PFSK-1 (cell line): ENCODE results near the gene MYO10.

Experiments
- POLR2AphosphoS5 ChIP-seq: IDR thresholded peaks from 2 replicates; pipeline ENCODE4 v1.6.1; 2012; ENCODE audit warnings: low read depth, mild to moderate bottlenecking, control low read depth, low read length, moderate library complexity
- REST ChIP-seq, 2 experiments: IDR thresholded peaks; 2 replicates each; pipeline versions ENCODE4 v1.6.1 to v1.8.0; 2011 to 2012; ENCODE audit warnings: low read depth in 2 of 2, low read length in 2 of 2, control low read depth in 1 of 2, inconsistent platforms in 1 of 2, mild to moderate bottlenecking in 1 of 2, moderate library complexity in 1 of 2; ENCODE audit not compliant: insufficient read depth in 1 of 2
- SIN3A ChIP-seq: IDR thresholded peaks from 2 replicates; pipeline ENCODE4 v1.6.1; 2012; ENCODE audit warnings: mild to moderate bottlenecking, low read length, moderate library complexity, borderline replicate concordance; ENCODE audit not compliant: insufficient read depth

DNA sequence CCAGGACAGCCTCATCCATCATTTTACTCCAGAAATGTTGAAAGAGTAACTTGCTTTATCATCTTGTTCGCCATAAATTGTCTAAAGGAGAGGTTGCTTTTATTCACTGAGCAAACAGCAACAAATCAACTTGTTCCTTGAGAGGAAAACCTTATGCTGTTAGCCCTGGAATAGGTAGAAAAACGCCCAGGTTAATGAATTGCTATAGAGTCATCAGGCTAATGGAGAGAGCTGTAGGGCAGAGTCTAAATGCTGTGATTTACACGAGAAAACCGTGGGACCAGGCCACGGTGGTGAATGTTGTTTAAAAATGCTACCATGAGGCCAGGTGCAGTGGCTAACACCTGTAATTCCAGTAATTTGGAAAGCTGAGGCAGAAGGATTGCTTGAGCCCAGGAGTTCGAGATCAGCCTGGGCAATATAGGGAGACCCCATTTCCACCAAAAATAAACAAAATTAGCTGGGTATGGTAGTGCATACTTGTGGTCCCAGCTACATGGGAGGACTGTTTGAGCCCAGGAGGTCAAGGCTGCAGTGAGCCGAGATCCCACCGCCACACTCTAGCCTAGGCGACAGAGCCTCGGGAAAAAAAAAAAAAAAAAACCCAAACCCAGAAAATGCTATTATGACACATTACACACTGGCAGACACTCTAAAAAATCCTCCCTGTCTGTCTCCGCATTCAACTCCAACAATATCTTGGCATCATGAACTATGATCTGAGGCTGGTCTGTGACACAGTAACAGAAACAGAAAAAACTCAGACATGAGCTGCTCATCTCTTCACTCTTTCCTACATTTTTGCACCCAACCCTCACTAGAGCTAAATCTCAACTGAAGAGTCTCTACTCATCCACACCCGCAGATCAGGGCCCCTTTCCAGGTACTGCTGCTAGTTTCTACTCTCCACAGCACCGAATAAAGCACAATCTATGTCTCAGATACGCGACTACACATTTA is 200.7 kb downstream of the MYO10 start:
- TF ChIP-seq REST (IDR thresholded peaks at IDR 0.05; ENCODE audit: insufficient read depth in 1 of 2, low read depth in 2 of 2, low read length in 2 of 2) (no peak), POLR2AphosphoS5 (no peak), SIN3A (no peak)
